Spleen (tissue), 11 donors: ENCODE results near the gene SORBS1. TPM values are rescaled to one million over a fixed set of nuclear protein-coding genes. Genes with fewer than 3 reads are reported as not detected.
A peak's percentile ranks its signal among the peaks of the same experiment; 100 is the strongest.

ENCODE experiments used
- DNase-seq: peaks from one replicate; pipeline ENCODE4 v3.0.0-alpha.2; 2020
- H3K27ac ChIP-seq, 8 donors: fragments of 200-600 bp; sonication (generic) in 7 of 8; 1 replicate in 4 of 8; 2 replicates in 4 of 8; pipeline versions ENCODE4 v1.5.0 to v1.8.0; 2016 to 2021; ENCODE audit warnings: inconsistent platforms in 4 of 8, mild to moderate bottlenecking in 4 of 8, moderate library complexity in 1 of 8
- H3K27me3 ChIP-seq, 7 donors: fragments of 200-600 bp; sonication (generic) in 6 of 7; replicated peaks in 1 of 7; 1 replicate in 4 of 7; 2 replicates in 3 of 7; pipeline versions ENCODE4 v1.5.0 to v1.8.0; 2016 to 2021; ENCODE audit warnings: inconsistent platforms in 3 of 7, mild to moderate bottlenecking in 1 of 7
- H3K36me3 ChIP-seq, 6 donors: fragments of 200-600 bp; sonication (generic) in 5 of 6; 1 replicate in 4 of 6; 2 replicates in 2 of 6; pipeline versions ENCODE4 v1.5.0 to v1.8.0; 2016 to 2021; ENCODE audit warnings: inconsistent platforms in 2 of 6
- H3K4me1 ChIP-seq, 6 donors: fragments of 200-600 bp; sonication (generic) in 5 of 6; 1 replicate in 3 of 6; 2 replicates in 3 of 6; pipeline versions ENCODE4 v1.5.0 to v1.8.0; 2016 to 2021; ENCODE audit warnings: inconsistent platforms in 3 of 6
- H3K4me3 ChIP-seq, 8 donors: fragments of 200-600 bp; sonication (generic) in 7 of 8; 1 replicate in 4 of 8; 2 replicates in 4 of 8; pipeline versions ENCODE4 v1.5.0 to v1.8.0; 2016 to 2021; ENCODE audit warnings: inconsistent platforms in 4 of 8, mild to moderate bottlenecking in 4 of 8, moderate library complexity in 2 of 8
- H3K9me3 ChIP-seq, 8 donors: fragments of 200-600 bp; sonication (generic) in 7 of 8; 1 replicate in 4 of 8; 2 replicates in 4 of 8; pipeline versions ENCODE4 v1.5.0 to v1.8.0; 2016 to 2021; ENCODE audit warnings: inconsistent platforms in 4 of 8
- CTCF ChIP-seq, 11 experiments: fragments of 200-600 bp in 7 of 11; fragments of 450-650 bp in 4 of 11; sonication (generic) in 4 of 11; IDR thresholded peaks in 8 of 11; conservative IDR thresholded peaks in 3 of 11; 1 replicate in 7 of 11; 2 replicates in 4 of 11; pipeline versions ENCODE4 v1.4.0 to v1.8.0; 2016 to 2021; ENCODE audit warnings: antibody characterized with exemption in 11 of 11, inconsistent platforms in 4 of 11, mild to moderate bottlenecking in 1 of 11
- POLR2A ChIP-seq, 3 donors: fragments of 450-650 bp; IDR thresholded peaks; one replicate each; pipeline ENCODE4 v1.5.1; 2017; ENCODE audit warnings: antibody characterized with exemption in 3 of 3, mild to moderate bottlenecking in 1 of 3
- POLR2AphosphoS5 ChIP-seq, 3 donors: sonication (generic); formaldehyde crosslinking; IDR thresholded peaks; one replicate each; pipeline ENCODE4 v1.5.1; 2017; ENCODE audit warnings: antibody characterized with exemption in 3 of 3
- WGBS, 5 donors: extraction: QIAGEN DNeasy Blood & Tissue Kit in 3 of 5; methylation state at CpG; one replicate each; pipeline versions ENCODE4 v1.1.5 to v1.1.7; 2013 to 2018; 5-methylcytosine and 5-hydroxymethylcytosine counted together
- intact Hi-C: fragments of 100-400 bp; cut with DNase I; formaldehyde crosslinking; loops from one replicate; pipeline ENCODE4 v1.15.0; 2023; ENCODE audit warnings: low total_unique reads
- polyA plus RNA-seq, 3 donors: library from polyadenylated mRNA; stranded (reverse); fragments of 200-250 nt; gene quantifications; one replicate each; pipeline ENCODE4 v1.2.1, GENCODE V29; 2013
- total RNA-seq, 7 donors: library from RNA; depleted of rRNA in 3 of 7; stranded (reverse); fragments of >200 nt in 3 of 7; fragmentation: NEBNext Ultra II Directional in 4 of 7; extraction: Animal tissue kit (Norgen Biotek cat#: 25700) in 4 of 7; gene quantifications; one replicate each; pipeline versions ENCODE4 v1.1.0 to v1.2.1, GENCODE V29; 2016 to 2021
- donor health status: healthy with polysubstance abuse.
- donor health status: DM: no; HTN: no; CAD: no; lungs with moderate emphysema.
- donor health status: DM: no; HTN: no; CAD: no.
- donor health status: Bipolar disorder and iron deficiency.
- donor health status: healthy.
- donor health status: DM: no; HTN: no; CAD: no.
- donor health status: DM: yes; HTN: yes; CAD: no.

SORBS1 gene
- total and polyA plus RNA-seq, 10 donors = 2.8 to 30.8 (median 18.1) TPM

GRCh38 chr10:95558593-95559320, 2.4 kb downstream of the SORBS1 start:
- Histone ChIP-seq H3K4me1 (peaks cover 0 to 29% (median 17%) of the 10 kb centered on the region in 6 donors), H3K36me3 (no peaks in the 10 kb centered on the region), H3K9me3 (no peaks in the 10 kb centered on the region), H3K27me3 (peaks cover 0 to 16% (median 0%) of the 10 kb centered on the region in 7 donors), H3K27ac (no peak overlapping the region), H3K4me3 (peak overlapping the region in 1 of 8 donors; percentile 5)
- intact Hi-C loops = no loop called here
- TF ChIP-seq POLR2AphosphoS5 (IDR thresholded peaks at IDR 0.05) = no peak
- no peak for TF ChIP-seq CTCF (IDR thresholded peaks at IDR 0.05 in 8 of 11, conservative IDR thresholded peaks at IDR 0.05 in 3 of 11)
- no peak for TF ChIP-seq POLR2A (IDR thresholded peaks at IDR 0.05)
- DNase-seq = no peak
- WGBS, 5 donors = 75 to 91% (median 83%) methylated on average over 1 of the region's 1 CpG

- Histone ChIP-seq H3K36me3 (no peaks in the 10 kb centered on the region), H3K27ac (no peak overlapping the region), H3K4me1 (peaks cover 0 to 28% (median 17%) of the 10 kb centered on the region in 6 donors), H3K4me3 (no peak overlapping the region), H3K9me3 (peaks cover 0 to 9% (median 0%) of the 10 kb centered on the region in 8 donors), H3K27me3 (peaks cover 0 to 16% (median 0%) of the 10 kb centered on the region in 7 donors)
- TF ChIP-seq POLR2AphosphoS5 (IDR thresholded peaks at IDR 0.05) (no peak), CTCF (IDR thresholded peaks at IDR 0.05 in 8 of 11, conservative IDR thresholded peaks at IDR 0.05 in 3 of 11) (no peak), POLR2A (IDR thresholded peaks at IDR 0.05) (no peak)
- 73 to 77% (median 75%) methylated on average over 8 of the region's 8 CpGs for WGBS, 5 donors
- intact Hi-C loops = no loop called here
- DNase-seq = no peak
Measured at GRCh38 chr10:95556994-95557767, 4.0 kb downstream of the SORBS1 start.

- no peak for DNase-seq
- Histone ChIP-seq H3K36me3 (no peaks in the 10 kb centered on the region), H3K9me3 (peaks cover 0 to 9% (median 0%) of the 10 kb centered on the region in 8 donors), H3K27ac (no peak overlapping the region), H3K4me3 (no peak overlapping the region), H3K4me1 (peaks cover 0 to 4% (median 0%) of the 10 kb centered on the region in 6 donors), H3K27me3 (no peaks in the 10 kb centered on the region)
- intact Hi-C loops = no loop called here
- 93 to 100% (median 97%) methylated on average over 4 of the region's 4 CpGs for WGBS, 5 donors
- TF ChIP-seq CTCF (IDR thresholded peaks at IDR 0.05 in 8 of 11, conservative IDR thresholded peaks at IDR 0.05 in 3 of 11) (no peak), POLR2A (IDR thresholded peaks at IDR 0.05) (no peak), POLR2AphosphoS5 (IDR thresholded peaks at IDR 0.05) (no peak)
Measured at GRCh38 chr10:95553674-95554073, 7.5 kb downstream of the SORBS1 start.
